22Rv1 (cell line): ENCODE data around the gene PPP4R3B.

Source experiments
- CTCF ChIP-seq: fragments of 450-650 bp; IDR thresholded peaks from 2 replicates; pipeline ENCODE4 v1.5.1; 2017; ENCODE audit warnings: mild to moderate bottlenecking
- ZFX ChIP-seq: fragments of 450-650 bp; IDR thresholded peaks from 2 replicates; pipeline ENCODE4 v1.6.1; 2017; ENCODE audit warnings: antibody characterized with exemption, borderline replicate concordance

DNA sequence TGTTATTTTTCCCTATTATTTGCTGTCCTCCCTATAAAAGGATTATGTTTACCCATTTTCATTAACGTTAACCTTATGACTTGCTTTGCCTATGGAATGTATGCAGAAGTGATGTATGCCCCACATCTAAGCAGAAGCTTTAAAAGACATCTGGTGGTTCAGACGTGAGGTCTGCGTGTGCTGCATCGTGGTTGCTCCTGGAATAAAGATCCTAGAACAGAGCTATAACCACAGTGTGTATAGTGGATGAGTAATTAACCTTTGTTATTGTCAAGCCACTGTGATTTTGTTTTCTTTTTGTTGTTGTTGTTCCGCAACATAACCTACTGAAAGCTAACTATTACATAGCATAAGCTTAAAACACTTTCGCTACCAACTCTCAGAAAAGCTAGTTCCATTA is 118.8 kb downstream of the PPP4R3B start:
- TF ChIP-seq CTCF (no peak), ZFX (no peak)
